WTC11 (cell line): ENCODE results near the gene SLC46A1. TPM values are rescaled to one million over a fixed set of nuclear protein-coding genes. Genes with fewer than 3 reads are reported as not detected.

ENCODE experiments used
- ATAC-seq: fragments of 200-7000 bp; cut with Tn5 transposase; 2 replicates; pipeline ENCODE4 v1.10.0; 2021; ENCODE audit warnings: mild to moderate bottlenecking, moderate library complexity
- CTCF ChIA-PET: fragments of 300-600 bp; sonication (Branson Sonifier 250); formaldehyde crosslinking; loops from one replicate; lab custom pipeline; 2021; ENCODE audit warnings: antibody characterized with exemption; lab: Charles Lee
- POLR2A ChIA-PET: fragments of 350-600 bp; sonication (Branson Sonifier 250); formaldehyde crosslinking; loops from one replicate; lab custom pipeline; 2021; ENCODE audit warnings: antibody characterized with exemption; lab: Charles Lee
- DNase-seq: peaks from one replicate; pipeline ENCODE4 v3.0.0; 2021; ENCODE audit warnings: low spot score
- H3K27ac Mint-ChIP-seq: 2 replicates; pipeline ENCODE4 v1.8.0; 2021; ENCODE audit warnings: mixed read lengths
- H3K27me3 Mint-ChIP-seq: 2 replicates; pipeline ENCODE4 v1.8.0; 2021; ENCODE audit warnings: low read depth, mild to moderate bottlenecking, moderate library complexity, mixed read lengths
- H3K36me3 Mint-ChIP-seq: 2 replicates; pipeline ENCODE4 v1.8.0; 2021; ENCODE audit warnings: mixed read lengths
- H3K4me1 Mint-ChIP-seq: 2 replicates; pipeline ENCODE4 v1.8.0; 2022; ENCODE audit warnings: mixed read lengths
- H3K4me3 Mint-ChIP-seq: 2 replicates; pipeline ENCODE4 v1.8.0; 2021; ENCODE audit warnings: mild to moderate bottlenecking, moderate library complexity, mixed read lengths
- H3K9me3 Mint-ChIP-seq: 2 replicates; pipeline ENCODE4 v1.8.0; 2021; ENCODE audit warnings: mixed read lengths
- ATF2 ChIP-seq: sonication (generic); formaldehyde crosslinking; IDR thresholded peaks from 2 replicates; pipeline ENCODE4 v1.8.1; 2022; ENCODE audit warnings: low read depth, missing genetic modification reagents, borderline replicate concordance
- CDX4 ChIP-seq: fragments of 250-450 bp; sonication (Bioruptor Pico); IDR thresholded peaks from 2 replicates; pipeline ENCODE4 v1.9.0; 2021; ENCODE audit warnings: moderate library complexity, mild to moderate bottlenecking, inconsistent platforms, borderline replicate concordance
- FOXJ3 ChIP-seq: sonication (generic); formaldehyde crosslinking; IDR thresholded peaks from 2 replicates; pipeline ENCODE4 v1.9.0; 2021; ENCODE audit warnings: missing genetic modification reagents, mild to moderate bottlenecking, borderline replicate concordance
- GTF2I ChIP-seq: fragments of 250-450 bp; sonication (Bioruptor Pico); conservative IDR thresholded peaks from 2 replicates; pipeline ENCODE4 v1.4.0; 2021; ENCODE audit warnings: mild to moderate bottlenecking
- MXD4 ChIP-seq: fragments of 250-450 bp; sonication (Bioruptor Pico); IDR thresholded peaks from 2 replicates; pipeline ENCODE4 v1.8.0; 2021; ENCODE audit warnings: mild to moderate bottlenecking, moderate library complexity, borderline replicate concordance
- NFE2L1 ChIP-seq: sonication (generic); formaldehyde crosslinking; IDR thresholded peaks from 2 replicates; pipeline ENCODE4 v1.8.1; 2023; ENCODE audit warnings: missing genetic modification reagents
- NR1H2 ChIP-seq: sonication (generic); formaldehyde crosslinking; IDR thresholded peaks from 2 replicates; pipeline ENCODE4 v1.9.0; 2021; ENCODE audit warnings: mild to moderate bottlenecking, moderate library complexity, missing genetic modification reagents
- SMAD3 ChIP-seq: sonication (generic); formaldehyde crosslinking; IDR thresholded peaks from 2 replicates; pipeline ENCODE4 v1.8.0; 2022; ENCODE audit warnings: missing genetic modification reagents, mild to moderate bottlenecking, borderline replicate concordance
- SP1 ChIP-seq: sonication (generic); formaldehyde crosslinking; conservative IDR thresholded peaks from 2 replicates; pipeline ENCODE4 v1.8.1; 2022; ENCODE audit warnings: missing genetic modification reagents
- TCF7 ChIP-seq: sonication (generic); formaldehyde crosslinking; IDR thresholded peaks from 2 replicates; pipeline ENCODE4 v1.8.0; 2022; ENCODE audit warnings: mild to moderate bottlenecking, low read depth, missing genetic modification reagents, moderate library complexity
- TEAD1 ChIP-seq: sonication (generic); formaldehyde crosslinking; IDR thresholded peaks from 2 replicates; pipeline ENCODE4 v1.8.0; 2022; ENCODE audit warnings: mild to moderate bottlenecking, missing genetic modification reagents
- TP53 ChIP-seq: sonication (generic); formaldehyde crosslinking; IDR thresholded peaks from 2 replicates; pipeline ENCODE4 v1.8.1; 2023; ENCODE audit warnings: mild to moderate bottlenecking, missing genetic modification reagents
- ZNF138 ChIP-seq: sonication (generic); formaldehyde crosslinking; conservative IDR thresholded peaks from 2 replicates; pipeline ENCODE4 v1.8.1; 2022; ENCODE audit warnings: mild to moderate bottlenecking, moderate library complexity, missing genetic modification reagents
- ZNF317 ChIP-seq: sonication (generic); formaldehyde crosslinking; IDR thresholded peaks from 2 replicates; pipeline ENCODE4 v1.8.1; 2023; ENCODE audit warnings: low read depth, mild to moderate bottlenecking, moderate library complexity, missing genetic modification reagents, borderline replicate concordance
- ZNF416 ChIP-seq: fragments of 250-450 bp; sonication (Bioruptor Pico); IDR thresholded peaks from 2 replicates; pipeline ENCODE4 v1.9.0; 2021; ENCODE audit warnings: mild to moderate bottlenecking, inconsistent platforms
- total RNA-seq: library from RNA; stranded (reverse); gene quantifications from 3 replicates; pipeline ENCODE4 v1.2.3, GENCODE V29; 2021
- TF ChIP-seq, protein P1 (sequence below): fragments of 250-450 bp; sonication (Bioruptor Pico); IDR thresholded peaks from 2 replicates; pipeline ENCODE4 v1.9.0; 2021; ENCODE audit warnings: mild to moderate bottlenecking
- TF ChIP-seq, protein P2 (sequence below): sonication (generic); formaldehyde crosslinking; IDR thresholded peaks from 2 replicates; pipeline ENCODE4 v1.8.1; 2022; ENCODE audit warnings: mild to moderate bottlenecking, missing genetic modification reagents, moderate library complexity, borderline replicate concordance
- TF ChIP-seq, protein P3 (sequence below): sonication (generic); formaldehyde crosslinking; IDR thresholded peaks from 2 replicates; pipeline ENCODE4 v1.8.0; 2022; ENCODE audit warnings: mild to moderate bottlenecking, missing genetic modification reagents
- TF ChIP-seq, protein P4 (sequence below): sonication (generic); formaldehyde crosslinking; IDR thresholded peaks from 2 replicates; pipeline ENCODE4 v1.8.1; 2023; ENCODE audit warnings: mild to moderate bottlenecking, missing genetic modification reagents

Gene SLC46A1
- total RNA-seq, 1 experiment from 2014 or later = 6.7 TPM

DNA sequence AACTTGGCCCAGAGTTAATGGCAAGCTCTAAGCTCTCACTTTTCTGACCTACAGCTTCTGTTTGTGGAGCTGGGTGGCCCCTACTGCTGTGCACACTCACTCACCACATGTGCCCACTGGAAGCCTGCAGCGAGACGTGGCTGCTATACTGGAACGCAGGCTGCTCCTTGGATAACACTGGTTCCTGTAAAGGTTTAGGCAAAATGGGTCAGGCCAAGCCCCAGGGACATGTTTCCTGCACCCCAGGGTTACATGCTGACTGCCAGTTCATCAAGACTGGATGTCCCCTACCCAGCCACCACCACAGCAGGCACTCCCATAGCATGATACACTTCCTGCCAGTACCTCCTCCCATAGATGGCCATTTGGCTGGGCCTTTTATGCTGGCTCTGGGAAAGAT is 57.0 kb downstream of the SLC46A1 start:
- no peak overlapping the region for H3K27ac Mint-ChIP-seq
- TF ChIP-seq ZNF317 (CRISPR knock-in tag) = no peak
- TF ChIP-seq, protein P1, sequence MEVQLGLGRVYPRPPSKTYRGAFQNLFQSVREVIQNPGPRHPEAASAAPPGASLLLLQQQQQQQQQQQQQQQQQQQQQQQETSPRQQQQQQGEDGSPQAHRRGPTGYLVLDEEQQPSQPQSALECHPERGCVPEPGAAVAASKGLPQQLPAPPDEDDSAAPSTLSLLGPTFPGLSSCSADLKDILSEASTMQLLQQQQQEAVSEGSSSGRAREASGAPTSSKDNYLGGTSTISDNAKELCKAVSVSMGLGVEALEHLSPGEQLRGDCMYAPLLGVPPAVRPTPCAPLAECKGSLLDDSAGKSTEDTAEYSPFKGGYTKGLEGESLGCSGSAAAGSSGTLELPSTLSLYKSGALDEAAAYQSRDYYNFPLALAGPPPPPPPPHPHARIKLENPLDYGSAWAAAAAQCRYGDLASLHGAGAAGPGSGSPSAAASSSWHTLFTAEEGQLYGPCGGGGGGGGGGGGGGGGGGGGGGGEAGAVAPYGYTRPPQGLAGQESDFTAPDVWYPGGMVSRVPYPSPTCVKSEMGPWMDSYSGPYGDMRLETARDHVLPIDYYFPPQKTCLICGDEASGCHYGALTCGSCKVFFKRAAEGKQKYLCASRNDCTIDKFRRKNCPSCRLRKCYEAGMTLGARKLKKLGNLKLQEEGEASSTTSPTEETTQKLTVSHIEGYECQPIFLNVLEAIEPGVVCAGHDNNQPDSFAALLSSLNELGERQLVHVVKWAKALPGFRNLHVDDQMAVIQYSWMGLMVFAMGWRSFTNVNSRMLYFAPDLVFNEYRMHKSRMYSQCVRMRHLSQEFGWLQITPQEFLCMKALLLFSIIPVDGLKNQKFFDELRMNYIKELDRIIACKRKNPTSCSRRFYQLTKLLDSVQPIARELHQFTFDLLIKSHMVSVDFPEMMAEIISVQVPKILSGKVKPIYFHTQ (CRISPR knock-in tag) = no peak
- no peak for TF ChIP-seq ATF2 (CRISPR knock-in tag)
- no peak for TF ChIP-seq TCF7 (CRISPR knock-in tag)
- no peak for TF ChIP-seq ZNF416 (CRISPR knock-in tag)
- H3K4me3 Mint-ChIP-seq = no peak overlapping the region
- peaks cover 6% of the 10 kb centered on the region; the same call in 1 of the 2 replicates for H3K4me1 Mint-ChIP-seq
- no peaks in the 10 kb centered on the region for H3K27me3 Mint-ChIP-seq
- no peaks in the 10 kb centered on the region for H3K9me3 Mint-ChIP-seq
- ChIA-PET CTCF (interaction anchor here (1.4 kb wide), 1 partner anchor 68 kb away, joined by 6 read pairs; no protein-coding TSS in a partner anchor), POLR2A (no interaction called here)
- peaks cover 59% of the 10 kb centered on the region for H3K36me3 Mint-ChIP-seq
- ATAC-seq = no peak
- DNase-seq = no peak

DNA sequence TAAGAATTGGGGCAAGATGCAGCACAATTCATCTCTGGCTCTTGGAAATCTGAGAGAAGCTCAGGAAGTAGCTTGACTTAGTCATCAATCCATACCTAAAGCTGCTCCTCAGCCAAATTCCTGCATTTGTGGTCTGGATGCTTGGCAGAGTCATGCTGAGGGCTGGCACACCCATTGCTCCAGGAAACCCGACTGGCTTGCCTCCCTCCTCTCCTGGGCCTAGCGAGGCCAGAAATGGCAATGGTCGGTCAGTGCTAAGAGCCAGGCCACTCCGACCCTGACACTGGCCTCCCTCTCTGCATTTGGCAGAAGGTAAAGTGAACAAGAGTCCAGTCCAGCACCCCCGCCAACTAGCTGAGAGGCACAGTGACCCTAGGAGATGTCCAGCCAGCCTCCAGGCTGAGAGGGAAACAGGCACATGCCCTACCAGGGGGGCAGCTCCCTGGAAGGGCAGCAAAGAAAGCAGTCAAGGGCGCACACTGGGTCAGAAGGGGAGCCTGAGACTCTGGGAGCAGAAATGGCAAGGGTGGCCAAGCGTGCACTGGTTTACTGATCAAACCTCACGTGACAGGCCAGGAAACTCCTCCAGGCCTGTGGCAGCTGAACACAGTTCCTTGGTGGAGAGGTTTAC is 58.6 kb downstream of the SLC46A1 start:
- CTCF ChIA-PET = interaction anchor here (0.9 to 3.5 kb wide), 4 partner anchors 12 to 542 kb away, joined by 3 to 26 read pairs (median 6); partner anchors contain the start of genes IFT20 and TNFAIP1

More for the DNA sequence above, 58.6 kb downstream of the SLC46A1 start:
- POLR2A ChIA-PET = interaction anchor here (1.9 kb wide), 1 partner anchor 11 kb away, joined by 6 read pairs; the partner anchor contains the start of gene TNFAIP1
- Mint-ChIP-seq H3K4me3 (no peak overlapping the region), H3K27me3 (no peaks in the 10 kb centered on the region), H3K9me3 (no peaks in the 10 kb centered on the region), H3K36me3 (peaks cover 56% of the 10 kb centered on the region), H3K27ac (no peak overlapping the region), H3K4me1 (peaks cover 6% of the 10 kb centered on the region; the same call in 1 of the 2 replicates)
- ATAC-seq (no peak), DNase-seq (no peak)
- TF ChIP-seq CDX4 (CRISPR knock-in tag) (no peak), NFE2L1 (CRISPR knock-in tag) (no peak), GTF2I (CRISPR knock-in tag) (no peak), TP53 (CRISPR knock-in tag) (no peak), TEAD1 (CRISPR knock-in tag) (no peak), NR1H2 (CRISPR knock-in tag) (no peak), FOXJ3 (CRISPR knock-in tag) (no peak), SP1 (CRISPR knock-in tag) (no peak), SMAD3 (CRISPR knock-in tag) (no peak), ZNF138 (CRISPR knock-in tag) (no peak), MXD4 (no peak)
- TF ChIP-seq, protein P2, sequence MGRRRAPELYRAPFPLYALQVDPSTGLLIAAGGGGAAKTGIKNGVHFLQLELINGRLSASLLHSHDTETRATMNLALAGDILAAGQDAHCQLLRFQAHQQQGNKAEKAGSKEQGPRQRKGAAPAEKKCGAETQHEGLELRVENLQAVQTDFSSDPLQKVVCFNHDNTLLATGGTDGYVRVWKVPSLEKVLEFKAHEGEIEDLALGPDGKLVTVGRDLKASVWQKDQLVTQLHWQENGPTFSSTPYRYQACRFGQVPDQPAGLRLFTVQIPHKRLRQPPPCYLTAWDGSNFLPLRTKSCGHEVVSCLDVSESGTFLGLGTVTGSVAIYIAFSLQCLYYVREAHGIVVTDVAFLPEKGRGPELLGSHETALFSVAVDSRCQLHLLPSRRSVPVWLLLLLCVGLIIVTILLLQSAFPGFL (CRISPR knock-in tag) = no peak
- TF ChIP-seq, protein P3, sequence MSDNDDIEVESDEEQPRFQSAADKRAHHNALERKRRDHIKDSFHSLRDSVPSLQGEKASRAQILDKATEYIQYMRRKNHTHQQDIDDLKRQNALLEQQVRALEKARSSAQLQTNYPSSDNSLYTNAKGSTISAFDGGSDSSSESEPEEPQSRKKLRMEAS (CRISPR knock-in tag) = no peak
- TF ChIP-seq, protein P4, sequence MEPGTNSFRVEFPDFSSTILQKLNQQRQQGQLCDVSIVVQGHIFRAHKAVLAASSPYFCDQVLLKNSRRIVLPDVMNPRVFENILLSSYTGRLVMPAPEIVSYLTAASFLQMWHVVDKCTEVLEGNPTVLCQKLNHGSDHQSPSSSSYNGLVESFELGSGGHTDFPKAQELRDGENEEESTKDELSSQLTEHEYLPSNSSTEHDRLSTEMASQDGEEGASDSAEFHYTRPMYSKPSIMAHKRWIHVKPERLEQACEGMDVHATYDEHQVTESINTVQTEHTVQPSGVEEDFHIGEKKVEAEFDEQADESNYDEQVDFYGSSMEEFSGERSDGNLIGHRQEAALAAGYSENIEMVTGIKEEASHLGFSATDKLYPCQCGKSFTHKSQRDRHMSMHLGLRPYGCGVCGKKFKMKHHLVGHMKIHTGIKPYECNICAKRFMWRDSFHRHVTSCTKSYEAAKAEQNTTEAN (CRISPR knock-in tag) = no peak
